Activated CD8-positive, alpha-beta memory T cell treated with anti-CD3 and anti-CD28 coated beads, Interleukin-2, amount 50 U/mL, for 24 hours (primary cell): ENCODE results near the gene RAB3IL1.
"Not testable (repeated sequence)": the region's sequence is repeated elsewhere in the genome, so short reads cannot be mapped to it uniquely, and the experiment has no call there.

ENCODE experiments used
- DNase-seq: peaks from one replicate; pipeline ENCODE4 v3.0.0-alpha.2; 2020; ENCODE audit errors: extremely low read depth

RAB3IL1 gene

DNA sequence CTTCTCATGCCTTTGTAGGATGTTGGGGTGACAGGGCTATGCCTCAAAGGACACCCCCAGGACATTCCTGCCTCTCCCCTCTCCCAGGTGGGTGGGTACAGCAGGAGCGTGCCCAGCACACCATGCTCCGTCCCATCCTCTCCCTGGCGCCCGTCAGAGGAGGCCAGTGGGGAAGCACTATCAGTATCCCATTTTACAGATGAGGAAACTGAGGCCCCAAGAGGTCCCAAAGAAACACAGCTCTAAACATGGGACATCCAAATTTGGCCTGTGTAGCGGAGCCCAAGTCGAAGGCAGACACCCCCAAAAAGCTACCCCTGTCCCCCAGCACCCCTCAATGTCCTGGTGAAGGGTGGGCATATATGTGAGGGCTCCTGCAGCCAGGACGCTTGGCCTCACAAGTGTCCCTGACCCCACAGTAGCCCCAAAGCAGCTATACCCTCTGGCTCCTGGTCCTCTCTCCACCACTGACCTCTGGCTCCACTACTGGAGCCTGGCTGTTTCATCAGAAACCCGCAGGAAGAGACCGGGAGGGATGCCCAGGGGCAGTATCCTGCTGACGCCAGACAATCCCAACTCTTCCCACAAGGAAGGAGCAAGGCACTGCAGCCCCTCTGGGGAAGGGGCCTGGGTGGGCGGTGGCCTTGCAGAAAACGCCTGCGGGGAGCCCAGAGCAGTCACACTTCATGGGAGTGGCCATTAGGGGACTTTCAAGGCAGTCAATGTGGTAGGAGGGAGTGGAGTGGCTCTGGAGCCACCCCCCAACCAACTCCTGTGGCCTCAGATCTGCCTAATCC lies 31.4 kb downstream of the RAB3IL1 start:
- no peak for DNase-seq

DNA sequence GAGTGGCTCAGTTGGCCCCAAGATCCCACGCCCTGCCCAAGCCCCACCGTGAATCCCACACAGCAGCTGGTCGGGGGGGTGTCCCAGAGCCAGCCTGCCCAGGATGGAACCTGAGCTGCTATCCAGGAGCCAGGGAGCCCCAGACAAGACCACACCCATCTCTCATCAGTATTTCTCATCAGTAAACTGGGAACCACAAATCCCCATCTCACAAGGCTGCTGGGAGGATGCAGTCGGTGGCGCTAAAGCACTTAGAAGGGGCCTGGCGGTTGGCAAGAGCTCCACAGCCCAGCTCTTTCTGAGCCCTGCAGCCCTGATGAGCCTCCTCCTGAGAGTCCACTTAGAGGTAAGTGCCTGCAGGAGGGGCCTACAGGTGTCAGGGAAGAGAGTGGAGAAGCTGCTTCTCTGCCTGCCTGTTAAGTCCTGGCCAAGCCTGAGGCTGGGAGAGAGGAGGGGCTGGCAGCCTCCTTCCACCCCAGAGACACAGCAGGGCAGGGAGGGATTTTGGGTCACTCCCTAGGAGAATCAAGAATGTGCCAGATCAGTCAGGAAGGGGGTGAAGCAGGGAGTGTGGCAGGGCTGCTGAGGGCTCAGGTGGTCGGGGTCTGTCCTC lies 32.1 kb downstream of the RAB3IL1 start:
- no peak for DNase-seq

DNA sequence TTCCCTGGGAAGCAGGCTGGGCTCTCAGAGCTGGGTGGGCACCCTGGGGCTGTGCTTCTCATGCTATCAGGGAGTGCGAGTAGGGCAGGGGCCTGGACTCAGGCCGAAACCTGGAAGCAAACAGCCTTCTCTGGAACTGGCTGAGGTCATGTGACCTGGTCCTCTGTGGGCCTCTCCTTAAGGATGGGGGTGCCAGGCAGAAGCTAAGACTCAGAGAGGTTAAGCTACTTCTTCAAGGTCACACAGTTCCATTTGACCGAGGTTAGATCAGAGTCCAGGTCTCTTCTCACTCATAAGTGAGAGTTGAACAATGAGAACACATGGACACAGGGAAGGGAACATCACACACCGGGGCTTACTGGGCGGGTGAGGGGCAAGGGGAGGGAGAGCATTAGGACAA lies 33.4 kb downstream of the RAB3IL1 start:
- no peak for DNase-seq

DNA sequence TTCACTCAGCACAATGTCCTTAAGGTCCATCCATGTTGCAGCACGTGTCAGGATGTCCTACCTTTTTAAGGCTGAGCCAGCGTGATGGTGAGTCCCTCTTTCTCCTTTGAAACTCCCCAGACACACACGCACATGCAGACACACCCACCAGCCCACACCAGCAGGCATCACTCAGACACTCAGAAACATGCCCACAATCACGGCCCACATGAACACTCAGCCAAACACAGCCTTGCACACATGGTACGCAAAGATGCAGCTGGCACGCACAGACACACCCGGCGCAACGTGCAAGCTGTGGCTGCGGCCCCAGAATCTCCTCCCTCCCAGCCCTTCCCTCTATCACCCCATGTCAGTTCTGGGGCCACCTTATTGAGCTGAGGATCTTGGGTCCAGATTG lies 34.0 kb downstream of the RAB3IL1 start:
- no peak for DNase-seq

- DNase-seq: no peak
Measured at GRCh38 chr11:61882879-61883278, 34.5 kb downstream of the RAB3IL1 start.

GRCh38 chr11:61882267-61882666 lies 35.1 kb downstream of the RAB3IL1 start:
- not testable (repeated sequence) for DNase-seq

GRCh38 chr11:61881397-61881796 lies 36.0 kb downstream of the RAB3IL1 start:
- DNase-seq: no peak

GRCh38 chr11:61880454-61880853 lies 36.9 kb downstream of the RAB3IL1 start:
- no peak for DNase-seq

GRCh38 chr11:61880031-61880430 lies 37.3 kb downstream of the RAB3IL1 start:
- DNase-seq: no peak

DNA sequence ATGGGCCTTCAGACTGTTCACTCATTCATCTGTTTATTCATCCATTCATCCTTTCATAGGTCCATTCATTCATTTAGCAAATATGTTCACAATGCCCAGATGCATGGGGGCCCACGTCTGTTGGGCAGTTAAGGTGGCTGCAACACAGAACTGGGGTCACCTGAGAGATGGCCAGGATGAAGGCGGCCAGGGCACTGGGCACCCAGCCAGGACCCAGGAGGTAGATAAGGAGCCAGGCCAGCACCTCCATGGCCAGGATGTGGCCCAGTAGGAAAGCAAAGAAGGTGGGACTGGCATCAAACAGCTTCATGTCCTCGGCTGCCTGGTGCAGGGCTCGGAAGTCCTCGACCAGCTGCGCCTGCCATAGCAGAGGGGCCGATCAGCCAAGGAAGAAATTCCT lies 38.2 kb downstream of the RAB3IL1 start:
- no peak for DNase-seq

DNA sequence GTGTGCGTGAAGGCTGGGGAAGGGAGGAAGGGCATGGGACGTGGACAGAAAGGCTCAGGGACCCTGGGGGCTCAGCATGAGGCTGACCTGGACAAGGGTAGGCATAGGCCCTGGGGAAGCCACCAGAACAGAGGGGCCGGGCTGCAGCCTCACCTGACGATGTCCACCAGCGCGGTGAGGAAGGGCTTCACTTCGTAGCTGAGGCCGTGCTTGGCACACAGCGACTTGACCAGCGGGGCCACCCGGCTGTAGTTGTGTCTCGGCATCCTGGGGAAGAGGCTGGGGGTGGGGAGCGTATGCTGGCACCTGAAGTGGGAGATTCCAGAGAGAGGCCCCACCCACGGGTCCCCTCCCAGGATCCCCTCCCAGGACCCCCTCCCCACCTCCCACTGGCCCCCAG lies 41.7 kb downstream of the RAB3IL1 start:
- DNase-seq: no peak

DNA sequence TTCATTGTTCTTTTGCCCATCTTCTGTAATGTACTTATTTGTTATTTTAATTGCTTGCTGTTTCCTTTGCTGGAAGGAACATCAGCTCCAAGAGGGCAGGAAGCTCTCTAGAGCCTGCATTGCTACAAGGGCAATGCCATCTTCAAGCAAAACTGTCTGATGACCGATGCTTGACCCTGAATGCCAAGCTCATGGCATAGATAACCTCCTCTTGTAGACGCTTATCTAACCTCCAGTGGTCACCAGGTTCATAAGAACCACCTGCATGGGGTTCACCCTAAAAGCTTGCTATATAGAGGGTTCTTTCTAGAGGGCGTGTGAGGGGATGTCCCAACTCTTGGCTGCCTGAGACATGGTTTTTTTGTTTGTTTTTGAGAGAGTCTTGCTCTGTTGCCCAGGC lies 42.5 kb downstream of the RAB3IL1 start:
- no peak for DNase-seq

- DNase-seq: no peak
Measured at GRCh38 chr11:61874377-61874809, 43.0 kb downstream of the RAB3IL1 start.

- no peak for DNase-seq
Measured at GRCh38 chr11:61873588-61874376, 43.6 kb downstream of the RAB3IL1 start.

DNA sequence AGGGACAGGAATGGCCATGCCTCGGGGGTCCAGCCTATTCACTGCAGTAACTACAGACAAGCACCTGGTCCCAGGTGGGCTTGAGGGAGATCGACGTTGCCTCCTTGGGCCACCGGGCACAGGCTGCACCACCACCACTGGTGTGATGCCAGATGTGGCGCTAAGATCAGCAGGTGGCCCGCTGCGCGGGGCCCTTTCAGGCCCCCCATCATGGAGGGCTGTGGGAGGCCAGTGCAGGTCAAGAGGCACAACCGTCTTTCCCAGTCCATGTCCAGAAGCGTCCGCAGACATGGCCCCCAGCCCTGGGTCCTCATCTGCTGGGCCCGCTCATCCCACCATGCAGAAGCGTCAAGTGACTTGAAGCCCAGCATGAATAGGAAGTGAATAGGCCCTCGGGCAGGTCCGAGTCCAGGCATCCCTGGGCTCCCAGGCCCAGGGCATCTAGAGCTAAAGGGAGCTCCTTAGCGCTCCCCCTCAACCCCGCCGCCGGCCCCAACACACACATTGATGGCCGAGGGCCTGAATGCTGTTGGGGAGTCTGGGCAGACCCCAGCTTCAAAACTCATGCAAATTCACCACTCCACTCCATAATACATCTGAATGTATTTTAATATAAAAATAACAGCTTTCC lies 44.3 kb downstream of the RAB3IL1 start:
- DNase-seq: no peak

- DNase-seq: peak; percentile 14
Measured at GRCh38 chr11:61871158-61871597, 46.2 kb downstream of the RAB3IL1 start.

GRCh38 chr11:61870541-61871031 lies 46.8 kb downstream of the RAB3IL1 start:
- DNase-seq: no peak

- DNase-seq: no peak
Measured at GRCh38 chr11:61869708-61870451, 47.5 kb downstream of the RAB3IL1 start.

DNA sequence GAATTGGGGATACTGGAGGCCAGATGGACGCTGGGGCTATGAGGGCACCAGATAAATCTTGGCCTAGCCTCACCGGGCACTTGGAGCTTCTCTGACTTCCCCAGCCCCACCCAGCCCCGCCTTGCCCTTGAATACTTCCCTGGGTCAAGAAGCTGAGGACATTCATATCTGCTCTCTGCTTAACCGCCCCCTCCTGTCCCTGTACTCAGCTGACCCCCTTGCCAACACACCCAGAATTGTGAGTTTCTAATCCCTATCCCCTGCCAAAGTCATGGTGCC lies 48.0 kb downstream of the RAB3IL1 start:
- DNase-seq: no peak

- no peak for DNase-seq
Measured at GRCh38 chr11:61868571-61869428, 48.6 kb downstream of the RAB3IL1 start.

DNA sequence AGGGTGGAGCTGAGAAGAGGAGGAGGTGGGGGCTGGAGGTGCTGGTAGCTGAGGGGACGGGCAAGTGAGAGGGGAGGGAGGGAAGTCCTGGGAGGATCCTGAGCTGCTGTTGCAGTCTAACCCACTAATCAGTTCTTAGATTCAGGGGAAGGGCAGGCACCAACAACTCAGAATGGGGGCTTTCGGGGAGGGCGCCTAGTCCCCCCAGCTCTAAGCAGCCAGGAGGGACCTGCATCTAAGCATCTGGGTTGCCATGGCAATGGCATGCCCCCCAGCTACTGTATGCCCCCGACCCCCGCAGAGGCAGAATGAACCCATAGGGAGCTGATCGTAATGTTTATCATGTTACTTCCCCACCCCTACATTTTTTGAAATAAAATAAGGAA lies 50.4 kb downstream of the RAB3IL1 start:
- DNase-seq: no peak
